H9 (cell line): ENCODE results near the gene CDRT4. TPM values are rescaled to one million over a fixed set of nuclear protein-coding genes. Genes with fewer than 3 reads are reported as not detected.

Experiments used
- DNase-seq: peaks from one replicate; pipeline ENCODE4 v3.0.0-alpha.2; 2017
- H2AFZ ChIP-seq: one replicate; pipeline ENCODE4 v1.6.1; 2013; ENCODE audit warnings: mild to moderate bottlenecking, low read length, control low read depth, moderate library complexity
- H2AK5ac ChIP-seq: 2 replicates; pipeline ENCODE4 v1.6.1; 2013; ENCODE audit warnings: low read length, control low read depth, mixed read lengths; ENCODE audit not compliant: insufficient read length
- H2BK120ac ChIP-seq: one replicate; pipeline ENCODE4 v1.6.1; 2013; ENCODE audit warnings: low read depth, mild to moderate bottlenecking, low read length, control low read depth, inconsistent platforms; ENCODE audit not compliant: poor library complexity, severe bottlenecking
- H2BK12ac ChIP-seq: 2 replicates; pipeline ENCODE4 v1.6.1; 2013; ENCODE audit warnings: low read length, control low read depth, mixed read lengths, low read depth; ENCODE audit not compliant: insufficient read length
- H2BK15ac ChIP-seq: 2 replicates; pipeline ENCODE4 v1.6.1; 2013; ENCODE audit warnings: low read depth, low read length, control low read depth
- H2BK20ac ChIP-seq: one replicate; pipeline ENCODE4 v1.6.1; 2013; ENCODE audit warnings: low read depth, mild to moderate bottlenecking, low read length, control low read depth, inconsistent platforms; ENCODE audit not compliant: poor library complexity, severe bottlenecking
- H2BK5ac ChIP-seq: 2 replicates; pipeline ENCODE4 v1.6.1; 2013; ENCODE audit warnings: low read length, control low read depth, mixed read lengths; ENCODE audit not compliant: insufficient read length
- H3K14ac ChIP-seq: 2 replicates; pipeline ENCODE4 v1.6.1; 2013; ENCODE audit warnings: low read length, control low read depth; ENCODE audit not compliant: insufficient read depth
- H3K18ac ChIP-seq: 2 replicates; pipeline ENCODE4 v1.6.1; 2013; ENCODE audit warnings: low read depth, mild to moderate bottlenecking, mixed read lengths, low read length, control low read depth; ENCODE audit not compliant: insufficient read length
- H3K23ac ChIP-seq: 2 replicates; pipeline ENCODE4 v1.6.1; 2013; ENCODE audit warnings: low read length, control low read depth, mixed read lengths, low read depth; ENCODE audit not compliant: insufficient read length
- H3K23me2 ChIP-seq: 2 replicates; pipeline ENCODE4 v1.6.1; 2013; ENCODE audit warnings: low read depth, mild to moderate bottlenecking, mixed read lengths, low read length, control low read depth; ENCODE audit not compliant: insufficient read length, poor library complexity, severe bottlenecking
- H3K27ac ChIP-seq: 2 replicates; pipeline ENCODE4 v1.5.1; 2013; ENCODE audit warnings: low read length, control low read depth, mixed read lengths, low read depth; ENCODE audit not compliant: insufficient read length
- H3K27me3 ChIP-seq: 2 replicates; pipeline ENCODE4 v1.6.1; 2013; ENCODE audit warnings: low read length, control low read depth, inconsistent platforms; ENCODE audit not compliant: insufficient read depth
- H3K4ac ChIP-seq: 2 replicates; pipeline ENCODE4 v1.6.1; 2013; ENCODE audit warnings: low read depth, mild to moderate bottlenecking, control low read depth, inconsistent platforms, low read length, moderate library complexity
- H3K4me1 ChIP-seq: 2 replicates; pipeline ENCODE4 v1.6.1; 2013; ENCODE audit warnings: low read length, control low read depth, inconsistent platforms; ENCODE audit not compliant: insufficient read depth
- H3K4me2 ChIP-seq: 2 replicates; pipeline ENCODE4 v1.6.1; 2013; ENCODE audit warnings: low read length, control low read depth, mixed read lengths; ENCODE audit not compliant: insufficient read length, insufficient read depth
- H3K56ac ChIP-seq: 2 replicates; pipeline ENCODE4 v1.6.1; 2013; ENCODE audit warnings: low read depth, mild to moderate bottlenecking, mixed read lengths, low read length, control low read depth; ENCODE audit not compliant: insufficient read length
- H3K79me1 ChIP-seq: 2 replicates; pipeline ENCODE4 v1.6.1; 2013; ENCODE audit warnings: low read depth, mild to moderate bottlenecking, moderate library complexity, low read length, control low read depth, inconsistent platforms; ENCODE audit not compliant: insufficient read depth, poor library complexity, severe bottlenecking
- H3K79me2 ChIP-seq: 2 replicates; pipeline ENCODE4 v1.6.1; 2013; ENCODE audit warnings: low read length, control low read depth, inconsistent platforms; ENCODE audit not compliant: insufficient read depth
- H3K9ac ChIP-seq: 2 replicates; pipeline ENCODE4 v1.6.1; 2013; ENCODE audit warnings: low read length, control low read depth, mixed read lengths; ENCODE audit not compliant: insufficient read length; ENCODE audit errors: extremely low read depth
- H3K9me3 ChIP-seq: one replicate; pipeline ENCODE4 v1.6.1; 2013; ENCODE audit warnings: low read depth, low read length, inconsistent platforms; ENCODE audit not compliant: control insufficient read depth
- H3T11ph ChIP-seq: one replicate; pipeline ENCODE4 v1.6.1; 2013; ENCODE audit warnings: mild to moderate bottlenecking, low read length, control low read depth, inconsistent platforms
- H4K20me1 ChIP-seq: one replicate; pipeline ENCODE4 v1.6.1; 2013; ENCODE audit not compliant: control insufficient read depth, insufficient read length, insufficient read depth
- H4K5ac ChIP-seq: 2 replicates; pipeline ENCODE4 v1.6.1; 2013; ENCODE audit warnings: low read depth, mild to moderate bottlenecking, mixed read lengths, low read length, control low read depth; ENCODE audit not compliant: insufficient read length
- H4K8ac ChIP-seq: replicated peaks from 2 replicates; pipeline ENCODE4 v1.6.1; 2013; ENCODE audit warnings: low read length, control low read depth, mixed read lengths, low read depth; ENCODE audit not compliant: insufficient read length
- H4K91ac ChIP-seq: 2 replicates; pipeline ENCODE4 v1.6.1; 2013; ENCODE audit warnings: low read depth, mild to moderate bottlenecking, moderate library complexity, mixed read lengths, low read length, control low read depth; ENCODE audit not compliant: insufficient read length
- H3K27ac Mint-ChIP-seq, 3 experiments: 2 replicates in 2 of 3; 3 replicates in 1 of 3; pipeline ENCODE4 v1.8.0; 2020 to 2021; ENCODE audit warnings: mixed read lengths in 3 of 3, mild to moderate bottlenecking in 1 of 3, moderate library complexity in 1 of 3
- H3K27me3 Mint-ChIP-seq: 2 replicates; pipeline ENCODE4 v1.8.0; 2021; ENCODE audit warnings: low read depth, mild to moderate bottlenecking, moderate library complexity, mixed read lengths
- H3K36me3 Mint-ChIP-seq, 3 experiments: 2 replicates in 2 of 3; 3 replicates in 1 of 3; pipeline ENCODE4 v1.8.0; 2020 to 2021; ENCODE audit warnings: low read depth in 3 of 3, mixed read lengths in 3 of 3; ENCODE audit not compliant: insufficient read depth in 1 of 3
- H3K4me1 Mint-ChIP-seq, 2 experiments: 2 replicates each; pipeline ENCODE4 v1.8.0; 2020; ENCODE audit warnings: mixed read lengths in 2 of 2
- H3K4me3 Mint-ChIP-seq, 2 experiments: 2 replicates in 1 of 2; 3 replicates in 1 of 2; pipeline ENCODE4 v1.8.0; 2020 to 2021; ENCODE audit warnings: mild to moderate bottlenecking in 2 of 2, mixed read lengths in 2 of 2, moderate library complexity in 1 of 2
- H3K9me3 Mint-ChIP-seq, 2 experiments: 2 replicates in 1 of 2; 3 replicates in 1 of 2; pipeline ENCODE4 v1.8.0; 2020; ENCODE audit warnings: mild to moderate bottlenecking in 2 of 2, mixed read lengths in 2 of 2, moderate library complexity in 1 of 2
- WGBS: extraction: QIAGEN DNeasy Blood & Tissue Kit; methylation state at CpG from one replicate; pipeline ENCODE4 v1.1.7; 2013; ENCODE audit warnings: missing lambda C conversion rate, low lambda C conversion rate, mixed read lengths; ENCODE audit not compliant: insufficient read length; ENCODE audit errors: extremely low coverage; 5-methylcytosine and 5-hydroxymethylcytosine counted together
- total RNA-seq: library from RNA; stranded (reverse); gene quantifications from 2 replicates; pipeline ENCODE4 v1.2.1, GENCODE V29; 2021
- TF ChIP-seq, protein P1 (sequence below): fragments of 200-600 bp; sonication (generic); conservative IDR thresholded peaks from 3 replicates; pipeline ENCODE4 v1.8.0; 2021; ENCODE audit warnings: antibody characterized with exemption, mild to moderate bottlenecking

CDRT4 gene
- total RNA-seq, 1 experiment from 2014 or later = 3.8 TPM

GRCh38 chr17:15386083-15386482, 81.3 kb downstream of the CDRT4 start:
- peaks cover 3% of the 10 kb centered on the region; the same call in 1 of the 2 replicates for H3K4me1 ChIP-seq
- H3K9me3 ChIP-seq = no peaks in the 10 kb centered on the region
- H3K9ac ChIP-seq = no peak overlapping the region
- no peak for DNase-seq
- no peak overlapping the region for H3K4ac ChIP-seq
- no peaks in the 10 kb centered on the region; a peak in 1 of 5 replicates for H3K9me3 Mint-ChIP-seq
- no peaks in the 10 kb centered on the region for H3K23me2 ChIP-seq
- H3K79me1 ChIP-seq = no peaks in the 10 kb centered on the region
- no peak overlapping the region for H2BK15ac ChIP-seq
- no peak overlapping the region for H3K27ac ChIP-seq
- H3K4me2 ChIP-seq = no peak overlapping the region
- H2BK120ac ChIP-seq = no peak overlapping the region
- no peak overlapping the region for H3K23ac ChIP-seq
- H3K14ac ChIP-seq = no peak overlapping the region
- no peaks in the 10 kb centered on the region for H3K36me3 Mint-ChIP-seq
- no peak overlapping the region for H3K4me3 Mint-ChIP-seq
- peaks cover 9% of the 10 kb centered on the region in 2 experiments for H3K4me1 Mint-ChIP-seq
- H3K79me2 ChIP-seq = no peaks in the 10 kb centered on the region
- no peak overlapping the region for H3K56ac ChIP-seq
- no peak overlapping the region for H2BK20ac ChIP-seq
- TF ChIP-seq, protein P1, sequence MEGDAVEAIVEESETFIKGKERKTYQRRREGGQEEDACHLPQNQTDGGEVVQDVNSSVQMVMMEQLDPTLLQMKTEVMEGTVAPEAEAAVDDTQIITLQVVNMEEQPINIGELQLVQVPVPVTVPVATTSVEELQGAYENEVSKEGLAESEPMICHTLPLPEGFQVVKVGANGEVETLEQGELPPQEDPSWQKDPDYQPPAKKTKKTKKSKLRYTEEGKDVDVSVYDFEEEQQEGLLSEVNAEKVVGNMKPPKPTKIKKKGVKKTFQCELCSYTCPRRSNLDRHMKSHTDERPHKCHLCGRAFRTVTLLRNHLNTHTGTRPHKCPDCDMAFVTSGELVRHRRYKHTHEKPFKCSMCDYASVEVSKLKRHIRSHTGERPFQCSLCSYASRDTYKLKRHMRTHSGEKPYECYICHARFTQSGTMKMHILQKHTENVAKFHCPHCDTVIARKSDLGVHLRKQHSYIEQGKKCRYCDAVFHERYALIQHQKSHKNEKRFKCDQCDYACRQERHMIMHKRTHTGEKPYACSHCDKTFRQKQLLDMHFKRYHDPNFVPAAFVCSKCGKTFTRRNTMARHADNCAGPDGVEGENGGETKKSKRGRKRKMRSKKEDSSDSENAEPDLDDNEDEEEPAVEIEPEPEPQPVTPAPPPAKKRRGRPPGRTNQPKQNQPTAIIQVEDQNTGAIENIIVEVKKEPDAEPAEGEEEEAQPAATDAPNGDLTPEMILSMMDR = no peak
- H2BK5ac ChIP-seq = no peak overlapping the region
- H2BK12ac ChIP-seq = no peak overlapping the region
- no peak overlapping the region for H4K5ac ChIP-seq
- H3T11ph ChIP-seq = no peak overlapping the region
- H4K91ac ChIP-seq = no peak overlapping the region
- H3K27me3 ChIP-seq = no peaks in the 10 kb centered on the region
- H4K8ac ChIP-seq = no peak overlapping the region
- no peak overlapping the region for H2AFZ ChIP-seq
- no CpG with 5 or more reads among the region's 4 CpGs for WGBS
- peaks cover 6% of the 10 kb centered on the region for H3K27me3 Mint-ChIP-seq
- no peaks in the 10 kb centered on the region for H4K20me1 ChIP-seq
- H3K18ac ChIP-seq = no peak overlapping the region
- H2AK5ac ChIP-seq = no peak overlapping the region
- H3K27ac Mint-ChIP-seq = no peak overlapping the region

Other genes with a start within 250 kb of the CDRT4 start
- 0.83 and 1.5 TPM in 2 replicates for gene PMP22, start 202.3 kb downstream of the CDRT4 start, total RNA-seq
- gene TEKT3, start 126.0 kb downstream of the CDRT4 start, total RNA-seq = 0.42 and 0.57 TPM in 2 replicates
- 11.5 and 16.9 TPM in 2 replicates for gene TVP23C, start 95.9 kb upstream of the CDRT4 start, total RNA-seq
- gene FBXW10B, start 152.1 kb upstream of the CDRT4 start, total RNA-seq = not detected in 2 replicates
- gene TRIM16, start 216.7 kb upstream of the CDRT4 start, total RNA-seq = 15.1 and 17.7 TPM in 2 replicates
- gene ZNF286A, start 232.1 kb upstream of the CDRT4 start, total RNA-seq = 101 and 109 TPM in 2 replicates